Common myeloid progenitor, CD34-positive (primary cell): ENCODE measurements around the gene KDM2A.

Experiments used
- CTCF ChIA-PET: fragments of 350-600 bp; sonication (Branson Sonifier 250); formaldehyde crosslinking; loops from one replicate; lab custom pipeline; 2021; ENCODE audit warnings: antibody characterized with exemption; lab: Charles Lee
- POLR2A ChIA-PET: fragments of 350-600 bp; sonication (Branson Sonifier 250); formaldehyde crosslinking; loops from one replicate; lab custom pipeline; 2021; ENCODE audit warnings: antibody characterized with exemption; lab: Charles Lee
- DNase-seq, 3 donors: peaks; one replicate each; pipeline versions ENCODE4 v3.0.0 to v3.0.0-alpha.2; 2013
- H3K27ac ChIP-seq, 2 experiments: 1 replicate in 1 of 2; 2 replicates in 1 of 2; pipeline ENCODE4 v1.7.0; 2013; ENCODE audit warnings: inconsistent platforms in 2 of 2, low read length in 2 of 2, mild to moderate bottlenecking in 2 of 2, low read depth in 1 of 2, moderate library complexity in 1 of 2; ENCODE audit not compliant: severe bottlenecking in 2 of 2, insufficient read depth in 1 of 2, poor library complexity in 1 of 2
- H3K27me3 ChIP-seq, 5 experiments: replicated peaks in 2 of 5; 1 replicate in 3 of 5; 2 replicates in 2 of 5; pipeline versions ENCODE4 v1.6.1 to v1.7.0; 2013; ENCODE audit warnings: low read length in 4 of 5, mild to moderate bottlenecking in 2 of 5, moderate library complexity in 2 of 5, inconsistent platforms in 1 of 5; ENCODE audit not compliant: insufficient read depth in 5 of 5, control insufficient read depth in 4 of 5
- H3K36me3 ChIP-seq, 4 experiments: 1 replicate in 2 of 4; 2 replicates in 2 of 4; pipeline versions ENCODE4 v1.6.1 to v1.7.0; 2013; ENCODE audit warnings: low read length in 3 of 4, control low read depth in 1 of 4, mild to moderate bottlenecking in 1 of 4; ENCODE audit not compliant: control insufficient read depth in 4 of 4, insufficient read depth in 4 of 4
- H3K4me1 ChIP-seq, 4 experiments: 1 replicate in 3 of 4; 2 replicates in 1 of 4; pipeline versions ENCODE4 v1.6.1 to v1.7.1; 2013; ENCODE audit warnings: low read length in 3 of 4, mild to moderate bottlenecking in 3 of 4, control low read depth in 1 of 4, inconsistent platforms in 1 of 4, moderate library complexity in 1 of 4; ENCODE audit not compliant: control insufficient read depth in 4 of 4, insufficient read depth in 4 of 4; ENCODE audit errors: control extremely low read depth in 1 of 4
- H3K4me3 ChIP-seq, 7 experiments: 1 replicate in 4 of 7; 2 replicates in 3 of 7; pipeline versions ENCODE4 v1.5.1 to v1.7.0; 2013; ENCODE audit warnings: mild to moderate bottlenecking in 7 of 7, low read length in 6 of 7, moderate library complexity in 6 of 7, inconsistent platforms in 2 of 7, low read depth in 2 of 7, control low read depth in 1 of 7; ENCODE audit not compliant: insufficient read depth in 4 of 7, control insufficient read depth in 1 of 7; ENCODE audit errors: extremely low read depth in 1 of 7
- H3K9me3 ChIP-seq, 5 experiments: 1 replicate in 4 of 5; 2 replicates in 1 of 5; pipeline versions ENCODE4 v1.6.1 to v1.7.1; 2013; ENCODE audit warnings: low read length in 4 of 5, mild to moderate bottlenecking in 2 of 5, inconsistent platforms in 1 of 5, low read depth in 1 of 5, moderate library complexity in 1 of 5; ENCODE audit not compliant: control insufficient read depth in 4 of 5, insufficient read depth in 2 of 5; ENCODE audit errors: control extremely low read depth in 1 of 5
- WGBS: methylation state at CpG from one replicate; pipeline ENCODE4 v1.1.5; 2013; ENCODE audit not compliant: insufficient coverage; 5-methylcytosine and 5-hydroxymethylcytosine counted together

The KDM2A gene

DNA sequence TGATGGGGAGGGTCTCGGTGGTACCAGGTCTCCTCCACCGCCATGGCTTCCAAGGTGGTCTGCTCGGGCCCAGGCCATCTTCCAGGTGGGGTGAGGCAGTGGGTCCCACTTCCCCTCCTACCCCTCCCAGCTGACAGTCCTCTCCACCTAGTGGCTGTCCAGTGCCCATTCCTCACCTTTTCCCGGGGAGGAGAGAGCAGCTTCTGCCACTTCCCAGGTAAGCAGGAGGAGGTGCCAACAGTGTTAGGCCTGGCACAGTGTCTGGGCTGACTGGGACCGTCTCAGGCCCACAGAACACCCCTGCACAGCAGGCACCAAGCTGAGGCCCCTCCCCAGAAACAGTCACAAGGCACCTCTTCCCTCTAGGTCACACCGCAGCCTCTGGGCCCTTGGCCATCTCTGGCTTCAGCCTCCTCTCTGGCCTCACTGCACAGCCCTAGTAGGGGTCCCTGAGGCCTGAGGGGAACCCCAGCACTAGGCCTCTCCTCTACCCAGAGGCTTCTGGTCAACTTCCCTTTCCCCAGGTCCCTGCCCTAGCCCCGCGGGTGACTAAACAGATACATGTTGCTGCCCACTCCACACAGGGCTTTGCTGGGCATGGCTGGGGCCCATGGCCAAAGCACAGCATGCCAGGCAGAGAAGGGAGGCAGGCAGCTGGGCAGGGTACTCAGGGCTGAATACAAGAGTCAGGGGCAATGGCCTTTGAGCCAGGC, 167.7 kb downstream of the KDM2A start:
- WGBS: 10% methylated on average over 4 of the region's 8 CpGs
- H3K36me3 ChIP-seq: peaks cover 2 to 74% (median 49%) of the 10 kb centered on the region in 4 experiments

GRCh38 chr11:67287355-67288197, 168.5 kb downstream of the KDM2A start:
- peaks cover 0 to 74% (median 48%) of the 10 kb centered on the region in 4 experiments for H3K36me3 ChIP-seq
- DNase-seq: peak in 2 of 3 donors; percentile 57 to 59
- ChIA-PET CTCF (interaction anchor here (0.7 to 5.8 kb wide), 11 partner anchors 10 to 64 kb away, joined by 3 to 70 read pairs (median 4); partner anchors contain the start of gene GRK2), POLR2A (interaction anchor here (0.7 to 7.7 kb wide), 11 partner anchors 10 to 393 kb away, joined by 3 to 211 read pairs (median 11); partner anchors contain the start of genes GRK2, POLD4 and SSH3)
- no peaks in the 10 kb centered on the region for H3K27me3 ChIP-seq
- peak overlapping the region; percentile 90 to 97 for H3K27ac ChIP-seq
- H3K9me3 ChIP-seq: no peaks in the 10 kb centered on the region
- 37% methylated on average over 11 of the region's 14 CpGs for WGBS
- H3K4me1 ChIP-seq: peaks cover 0 to 88% (median 79%) of the 10 kb centered on the region in 4 experiments
- peak overlapping the region in 4 of 7 experiments; percentile 56 to 81 (median 76) for H3K4me3 ChIP-seq

More for the DNA sequence above, 167.7 kb downstream of the KDM2A start:
- H3K4me3 ChIP-seq: peak overlapping the region in 2 of 7 experiments; percentile 25 to 38
- H3K27me3 ChIP-seq: no peaks in the 10 kb centered on the region
- peak overlapping the region; percentile 90 to 97 for H3K27ac ChIP-seq
- POLR2A ChIA-PET: interaction anchor here (3.6 to 7.7 kb wide), 3 partner anchors 9 to 31 kb away, joined by 22 to 211 read pairs (median 147); partner anchors contain the start of gene GRK2
- peaks cover 0 to 90% (median 86%) of the 10 kb centered on the region in 4 experiments for H3K4me1 ChIP-seq
- CTCF ChIA-PET: interaction anchor here (1.3 to 5.8 kb wide), 6 partner anchors 9 to 32 kb away, joined by 3 to 70 read pairs (median 28); partner anchors contain the start of gene GRK2
- H3K9me3 ChIP-seq: no peaks in the 10 kb centered on the region
- peak in 1 of 3 donors; percentile 46 for DNase-seq

GRCh38 chr11:67288198-67288451, 169.1 kb downstream of the KDM2A start:
- WGBS: 19% methylated on average over 4 of the region's 4 CpGs
- Histone ChIP-seq H3K36me3 (peaks cover 5 to 74% (median 45%) of the 10 kb centered on the region in 4 experiments), H3K4me3 (peak overlapping the region in 4 of 7 experiments; percentile 56 to 81 (median 76)), H3K27ac (peak overlapping the region; percentile 90 to 97), H3K9me3 (no peaks in the 10 kb centered on the region), H3K4me1 (peaks cover 0 to 83% (median 73%) of the 10 kb centered on the region in 4 experiments), H3K27me3 (no peaks in the 10 kb centered on the region)
- ChIA-PET CTCF (interaction anchor here (0.7 to 5.8 kb wide), 10 partner anchors 10 to 63 kb away, joined by 3 to 70 read pairs (median 6); partner anchors contain the start of gene GRK2), POLR2A (interaction anchor here (0.7 to 7.7 kb wide), 11 partner anchors 10 to 393 kb away, joined by 3 to 211 read pairs (median 11); partner anchors contain the start of genes GRK2, POLD4 and SSH3)
- DNase-seq: no peak

- Histone ChIP-seq H3K4me1 (peaks cover 0 to 78% (median 68%) of the 10 kb centered on the region in 4 experiments), H3K27ac (peak overlapping the region; percentile 90 to 97), H3K36me3 (peaks cover 7 to 73% (median 43%) of the 10 kb centered on the region in 4 experiments), H3K4me3 (peak overlapping the region; percentile 48 to 81 (median 64)), H3K9me3 (no peaks in the 10 kb centered on the region), H3K27me3 (no peaks in the 10 kb centered on the region)
- POLR2A ChIA-PET: interaction anchor here (0.6 to 7.7 kb wide), 15 partner anchors 11 to 392 kb away, joined by 3 to 211 read pairs (median 8); partner anchors contain the start of genes GRK2, POLD4 and SSH3
- CTCF ChIA-PET: interaction anchor here (0.7 to 5.8 kb wide), 13 partner anchors 10 to 190 kb away, joined by 3 to 70 read pairs (median 4); partner anchors contain the start of gene GRK2
- DNase-seq: peak; percentile 95 to 97 (median 97)
- WGBS: 0% methylated on average over 79 of the region's 87 CpGs
Measured at GRCh38 chr11:67288452-67289225, 169.6 kb downstream of the KDM2A start.

DNA sequence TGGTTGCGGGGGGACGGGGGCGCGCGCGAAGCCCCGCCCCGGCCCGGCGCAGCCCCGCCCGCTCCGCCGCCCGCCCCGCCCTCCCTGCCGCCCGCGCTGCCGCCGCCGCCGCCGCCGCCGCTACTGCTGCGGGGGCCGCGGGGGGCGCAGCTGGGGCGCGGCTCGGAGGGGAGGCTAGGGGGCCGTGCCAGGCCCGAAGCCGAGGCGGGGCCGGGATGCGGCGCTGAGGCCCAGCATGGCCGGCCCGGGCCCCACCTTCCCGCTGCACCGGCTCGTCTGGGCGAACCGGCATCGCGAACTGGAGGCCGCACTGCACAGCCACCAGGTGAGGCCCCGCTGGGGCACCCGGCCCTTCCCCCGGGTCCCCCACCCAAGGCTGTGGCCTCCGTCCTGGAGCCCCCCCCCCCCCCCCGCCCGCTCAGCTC, 170.2 kb downstream of the KDM2A start, which contains the start of gene ANKRD13D:
Gene ANKRD13D (plus strand): TSS at position 78 of the 425 bp plus-strand sequence. CDS start 158 bp downstream, at position 236.
- peak in 1 of 3 donors; percentile 62 for DNase-seq
- Histone ChIP-seq H3K9me3 (peaks cover 0 to 2% (median 0%) of the 10 kb centered on the region in 5 experiments), H3K36me3 (peaks cover 9 to 73% (median 38%) of the 10 kb centered on the region in 4 experiments), H3K27me3 (no peaks in the 10 kb centered on the region), H3K4me3 (peak within 1 kb of the TSS; percentile 48 to 84 (median 73)), H3K27ac (peak within 1 kb of the TSS; percentile 90 to 97), H3K4me1 (peaks cover 0 to 72% (median 62%) of the 10 kb centered on the region in 4 experiments)
- whole genome bisulfite sequencing: 0% methylated on average over 24 of the region's 56 CpGs
- ChIA-PET CTCF (interaction anchor here (0.7 to 5.8 kb wide), 11 partner anchors 10 to 190 kb away, joined by 3 to 70 read pairs (median 9); partner anchors contain the start of genes GRK2 and SSH3), POLR2A (interaction anchor here (0.7 to 7.7 kb wide), 11 partner anchors 11 to 64 kb away, joined by 3 to 211 read pairs (median 11); partner anchors contain the start of genes GRK2, POLD4 and SSH3)
